Aorta (tissue), 5 donors: ENCODE results near the gene KCNK5. TPM values are rescaled to one million over a fixed set of nuclear protein-coding genes. Genes with fewer than 3 reads are reported as not detected.

Experiments used
- ATAC-seq: fragments of 200-7000 bp; cut with Tn5 transposase; one replicate; pipeline ENCODE4 v1.9.1; 2022; ENCODE audit warnings: moderate library complexity; ENCODE audit not compliant: low FRiP score
- DNase-seq, 2 donors: peaks; one replicate each; pipeline ENCODE4 v3.0.0-alpha.2; 2020
- H3K27ac ChIP-seq, 2 donors: one replicate each; pipeline ENCODE4 v1.5.1; 2013; ENCODE audit warnings: low read length in 2 of 2, mild to moderate bottlenecking in 2 of 2, moderate library complexity in 2 of 2, control low read depth in 1 of 2, inconsistent platforms in 1 of 2, low read depth in 1 of 2
- H3K27me3 ChIP-seq, 2 donors: one replicate each; pipeline ENCODE4 v1.6.1; 2013; ENCODE audit warnings: control low read depth in 1 of 2, low read length in 1 of 2, mild to moderate bottlenecking in 1 of 2, moderate library complexity in 1 of 2; ENCODE audit not compliant: insufficient read depth in 2 of 2, control insufficient read depth in 1 of 2
- H3K36me3 ChIP-seq, 2 donors: one replicate each; pipeline ENCODE4 v1.6.1; 2013; ENCODE audit warnings: control low read depth in 1 of 2, low read length in 1 of 2, mild to moderate bottlenecking in 1 of 2; ENCODE audit not compliant: insufficient read depth in 2 of 2, control insufficient read depth in 1 of 2
- H3K4me1 ChIP-seq, 2 donors: one replicate each; pipeline ENCODE4 v1.6.1; 2013; ENCODE audit warnings: low read length in 2 of 2, control low read depth in 1 of 2, mild to moderate bottlenecking in 1 of 2, moderate library complexity in 1 of 2; ENCODE audit not compliant: insufficient read depth in 2 of 2, control insufficient read depth in 1 of 2
- H3K4me3 ChIP-seq, 2 donors: one replicate each; pipeline ENCODE4 v1.5.1; 2013; ENCODE audit warnings: low read length in 2 of 2, control low read depth in 1 of 2, mild to moderate bottlenecking in 1 of 2
- H3K9me3 ChIP-seq: one replicate; pipeline ENCODE4 v1.6.1; 2013; ENCODE audit warnings: mild to moderate bottlenecking, low read length; ENCODE audit not compliant: control insufficient read depth
- WGBS, 2 donors: extraction: QIAGEN DNeasy Blood & Tissue Kit; methylation state at CpG; one replicate each; pipeline ENCODE4 v1.1.7; 2013; 5-methylcytosine and 5-hydroxymethylcytosine counted together
- intact Hi-C, 2 donors: fragments of 100-400 bp; cut with DNase I; formaldehyde crosslinking; loops; one replicate each; pipeline versions ENCODE4 v1.14.2 to v1.15.0; 2022
- polyA plus RNA-seq, 2 donors: library from polyadenylated mRNA; stranded (reverse); fragments of 200-250 nt; gene quantifications; one replicate each; pipeline ENCODE4 v1.2.3, GENCODE V29; 2013
- total RNA-seq, 2 donors: library from RNA; stranded (reverse); fragmentation: NEBNext Ultra II Directional; extraction: Animal tissue kit (Norgen Biotek cat#: 25700); gene quantifications; one replicate each; pipeline ENCODE4 v1.2.1, GENCODE V29; 2021
- donor health status: healthy with polysubstance abuse.
- donor health status: Bipolar disorder and iron deficiency.
- donor health status: DM: no; HTN: no; CAD: no.
- donor health status: DM: no; HTN: no; CAD: no.
- donor health status: DM: yes; HTN: yes; CAD: no.

KCNK5 gene
- total and polyA plus RNA-seq, 4 donors, result 1.2 to 5.2 (median 3.9) TPM; not detected in 1

DNA sequence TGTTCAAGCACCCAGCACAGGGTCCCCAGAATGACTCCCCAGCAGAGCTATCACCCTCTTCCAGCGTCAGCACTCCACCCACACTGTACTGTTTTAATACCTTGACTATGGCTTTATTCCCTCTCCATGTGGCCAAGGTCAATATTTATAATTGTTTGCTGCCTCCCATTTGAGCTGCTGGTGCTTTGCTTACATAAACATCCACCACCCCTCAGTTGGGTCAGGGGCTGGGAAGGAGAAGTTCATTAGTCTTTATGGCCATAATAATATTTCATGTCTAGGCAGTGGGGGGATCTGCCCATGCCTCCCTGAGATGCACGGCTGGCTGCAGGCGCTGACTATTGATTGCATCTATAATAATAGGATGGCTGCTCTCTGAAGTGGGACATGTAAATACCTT is 72.5 kb downstream of the KCNK5 start:
- Histone ChIP-seq H3K27ac (no peak overlapping the region), H3K4me3 (no peak overlapping the region), H3K4me1 (no peaks in the 10 kb centered on the region), H3K36me3 (no peaks in the 10 kb centered on the region), H3K27me3 (no peaks in the 10 kb centered on the region), H3K9me3 (no peaks in the 10 kb centered on the region)
- DNase-seq, result no peak
- intact Hi-C loops, result no loop called here
- WGBS, 2 donors, result 69 to 70% methylated on average over 3 of the region's 3 CpGs
- no peak for ATAC-seq

DNA sequence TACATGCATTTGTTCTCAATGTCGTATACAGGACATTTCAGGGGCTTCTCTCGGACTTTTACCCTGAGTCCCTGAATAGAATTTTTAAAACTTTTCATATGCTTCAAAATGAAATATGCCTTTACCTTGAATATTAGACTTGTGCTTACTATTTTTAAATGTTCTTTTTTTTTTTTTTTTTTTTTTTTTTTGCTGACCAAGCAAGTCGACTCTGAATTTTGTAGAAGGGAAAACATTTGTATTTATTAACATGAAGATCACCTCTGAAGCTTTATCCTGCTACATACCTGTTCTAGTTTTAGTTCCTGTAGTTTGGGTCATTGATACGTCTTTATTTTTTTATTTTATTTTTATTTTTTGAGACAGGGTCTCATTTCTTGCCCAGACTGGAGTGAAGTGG is 74.6 kb downstream of the KCNK5 start:
- intact Hi-C loops, result no loop called here
- no peaks in the 10 kb centered on the region for H3K36me3 ChIP-seq
- no peak overlapping the region for H3K27ac ChIP-seq
- WGBS, 2 donors, result 64 to 79% methylated on average over 4 of the region's 4 CpGs
- no peak overlapping the region for H3K4me3 ChIP-seq
- ATAC-seq, result no peak
- no peak for DNase-seq
- H3K9me3 ChIP-seq, result no peaks in the 10 kb centered on the region
- no peaks in the 10 kb centered on the region for H3K4me1 ChIP-seq
- no peaks in the 10 kb centered on the region for H3K27me3 ChIP-seq

DNA sequence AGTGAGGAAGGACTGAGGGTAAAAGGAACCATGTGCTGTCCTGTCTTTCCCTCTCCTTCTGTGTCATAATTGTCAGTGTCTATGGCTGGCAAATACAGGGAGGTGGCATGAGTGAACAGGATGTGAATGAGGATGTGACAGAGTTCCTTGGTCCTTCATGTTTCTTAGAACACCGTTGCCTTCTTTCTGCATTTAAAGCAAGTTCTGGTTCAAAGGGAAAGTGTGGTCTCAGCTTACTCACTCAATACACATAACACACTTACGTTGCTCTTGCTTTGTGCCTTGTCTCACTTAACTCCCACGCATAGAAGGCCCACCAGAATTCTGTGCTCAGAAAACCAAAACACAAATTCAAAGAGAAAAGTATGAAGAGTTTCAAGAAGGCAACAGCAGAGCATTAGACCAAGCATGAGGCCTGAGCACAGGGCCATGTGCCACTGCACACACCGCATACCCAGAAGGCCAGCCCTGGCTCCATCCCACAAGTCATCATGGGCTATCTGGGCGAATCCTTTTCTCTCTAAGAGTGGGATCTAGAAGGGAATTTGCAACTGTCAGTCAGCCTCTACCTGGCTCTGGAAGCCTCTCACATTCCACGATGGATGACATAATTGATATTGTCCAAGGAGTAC is 75.4 kb downstream of the KCNK5 start:
- Histone ChIP-seq H3K9me3 (no peaks in the 10 kb centered on the region), H3K4me3 (no peak overlapping the region), H3K27me3 (no peaks in the 10 kb centered on the region), H3K4me1 (no peaks in the 10 kb centered on the region), H3K36me3 (no peaks in the 10 kb centered on the region), H3K27ac (no peak overlapping the region)
- ATAC-seq, result no peak
- intact Hi-C loops, result no loop called here
- 86 to 87% methylated on average over 6 of the region's 6 CpGs for WGBS, 2 donors
- DNase-seq, result no peak

DNA sequence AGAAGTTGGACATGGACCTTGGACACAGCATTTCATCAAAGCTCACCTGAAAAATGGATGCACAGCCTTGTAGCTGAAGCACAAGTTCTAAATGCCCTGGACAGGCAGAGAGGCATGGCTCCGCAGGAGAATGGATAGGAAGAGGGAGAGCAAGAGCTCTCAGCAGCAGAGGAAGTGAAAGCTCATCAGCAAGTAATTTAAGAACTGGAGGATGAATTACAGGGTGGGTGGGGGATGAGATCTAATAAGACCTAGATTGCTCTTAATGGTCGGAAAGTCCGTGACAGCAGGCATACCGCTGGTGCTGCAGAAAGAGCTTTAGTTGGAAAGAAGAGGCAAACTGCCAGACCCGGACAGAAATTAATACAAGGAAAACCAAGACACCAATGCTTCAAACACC is 77.0 kb downstream of the KCNK5 start:
- Histone ChIP-seq H3K4me3 (no peak overlapping the region), H3K36me3 (no peaks in the 10 kb centered on the region), H3K27me3 (no peaks in the 10 kb centered on the region), H3K4me1 (no peaks in the 10 kb centered on the region), H3K9me3 (no peaks in the 10 kb centered on the region), H3K27ac (no peak overlapping the region)
- DNase-seq (no peak), ATAC-seq (no peak)
- 63 to 65% methylated on average over 5 of the region's 5 CpGs for WGBS, 2 donors
- intact Hi-C loops, result no loop called here

- WGBS, 2 donors, result 70 to 72% methylated on average over 3 of the region's 3 CpGs
- Histone ChIP-seq H3K27me3 (no peaks in the 10 kb centered on the region), H3K27ac (no peak overlapping the region), H3K9me3 (no peaks in the 10 kb centered on the region), H3K4me1 (no peaks in the 10 kb centered on the region), H3K36me3 (no peaks in the 10 kb centered on the region), H3K4me3 (no peak overlapping the region)
- intact Hi-C loops, result no loop called here
- no peak for DNase-seq
- no peak for ATAC-seq
Observed at GRCh38 chr6:39151211-39151610, 78.1 kb downstream of the KCNK5 start.

DNA sequence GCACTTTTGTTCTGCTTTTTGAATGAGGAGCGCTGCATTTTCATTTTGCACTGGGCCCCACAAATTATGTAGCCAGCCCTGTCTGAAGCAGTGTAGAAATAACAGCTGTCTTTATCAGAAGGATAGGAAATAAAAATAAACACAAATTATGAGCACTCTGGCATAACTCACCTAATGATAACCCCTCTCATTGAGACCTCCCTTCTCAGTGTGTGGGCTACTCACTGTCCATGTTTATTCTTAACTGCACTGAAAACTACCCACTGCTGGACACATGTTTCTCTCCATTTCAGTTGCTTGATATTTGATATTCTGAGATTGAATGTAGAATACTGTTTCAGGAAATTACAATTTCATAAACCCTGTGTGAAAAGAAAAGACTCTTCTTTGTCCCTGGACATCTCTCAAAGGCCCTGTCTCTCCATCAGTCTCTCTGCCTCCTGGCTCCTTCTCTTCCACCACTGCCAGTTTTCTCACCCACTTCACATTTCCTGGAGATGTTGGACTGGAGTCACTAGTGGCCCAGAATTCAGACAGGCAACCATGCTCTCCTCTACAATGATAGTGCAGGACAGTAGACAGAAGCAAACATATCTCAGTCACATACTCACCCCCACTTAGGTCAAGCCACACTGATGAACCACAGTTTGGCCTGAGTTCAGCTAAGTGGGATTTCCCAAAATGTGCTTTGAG is 84.6 kb downstream of the KCNK5 start:
- intact Hi-C loops, result no loop called here
- Histone ChIP-seq H3K4me1 (no peaks in the 10 kb centered on the region), H3K27ac (no peak overlapping the region), H3K4me3 (no peak overlapping the region), H3K27me3 (peaks cover 0 to 5% of the 10 kb centered on the region in 2 donors), H3K9me3 (no peaks in the 10 kb centered on the region), H3K36me3 (no peaks in the 10 kb centered on the region)
- WGBS, 2 donors, result 67 to 75% methylated on average over 1 of the region's 1 CpG
- ATAC-seq (no peak), DNase-seq (no peak)

- ATAC-seq (no peak), DNase-seq (no peak)
- no peak overlapping the region for H3K4me3 ChIP-seq
- 64 to 68% methylated on average over 13 of the region's 13 CpGs for WGBS, 2 donors
- H3K27ac ChIP-seq, result no peak overlapping the region
- intact Hi-C loops, result no loop called here
- peaks cover 2% of the 10 kb centered on the region for H3K9me3 ChIP-seq
- H3K27me3 ChIP-seq, result peaks cover 0 to 5% of the 10 kb centered on the region in 2 donors
- no peaks in the 10 kb centered on the region for H3K36me3 ChIP-seq
- H3K4me1 ChIP-seq, result no peaks in the 10 kb centered on the region
Observed at GRCh38 chr6:39143238-39143930, 85.9 kb downstream of the KCNK5 start.

- peaks cover 0 to 8% of the 10 kb centered on the region in 2 donors for H3K27me3 ChIP-seq
- WGBS, 2 donors, result 67 to 70% methylated on average over 7 of the region's 7 CpGs
Observed at GRCh38 chr6:39140556-39141167, 88.6 kb downstream of the KCNK5 start.

More at GRCh38 chr6:39140556-39141167, 88.6 kb downstream of the KCNK5 start:
- Histone ChIP-seq H3K4me3 (no peak overlapping the region), H3K9me3 (peaks cover 2% of the 10 kb centered on the region), H3K36me3 (no peaks in the 10 kb centered on the region), H3K27ac (no peak overlapping the region), H3K4me1 (no peaks in the 10 kb centered on the region)
- intact Hi-C loops, result no loop called here
- ATAC-seq (no peak), DNase-seq (no peak)
